Measurements from ENCODE around the gene TUSC2. TPM values are rescaled to one million over a fixed set of nuclear protein-coding genes. Genes with fewer than 3 reads are reported as not detected.
A peak's percentile ranks its signal among the peaks of the same experiment; 100 is the strongest.

The TUSC2 gene
- total RNA-seq, 1 experiment from 2014 or later = 34.0 TPM

DNA sequence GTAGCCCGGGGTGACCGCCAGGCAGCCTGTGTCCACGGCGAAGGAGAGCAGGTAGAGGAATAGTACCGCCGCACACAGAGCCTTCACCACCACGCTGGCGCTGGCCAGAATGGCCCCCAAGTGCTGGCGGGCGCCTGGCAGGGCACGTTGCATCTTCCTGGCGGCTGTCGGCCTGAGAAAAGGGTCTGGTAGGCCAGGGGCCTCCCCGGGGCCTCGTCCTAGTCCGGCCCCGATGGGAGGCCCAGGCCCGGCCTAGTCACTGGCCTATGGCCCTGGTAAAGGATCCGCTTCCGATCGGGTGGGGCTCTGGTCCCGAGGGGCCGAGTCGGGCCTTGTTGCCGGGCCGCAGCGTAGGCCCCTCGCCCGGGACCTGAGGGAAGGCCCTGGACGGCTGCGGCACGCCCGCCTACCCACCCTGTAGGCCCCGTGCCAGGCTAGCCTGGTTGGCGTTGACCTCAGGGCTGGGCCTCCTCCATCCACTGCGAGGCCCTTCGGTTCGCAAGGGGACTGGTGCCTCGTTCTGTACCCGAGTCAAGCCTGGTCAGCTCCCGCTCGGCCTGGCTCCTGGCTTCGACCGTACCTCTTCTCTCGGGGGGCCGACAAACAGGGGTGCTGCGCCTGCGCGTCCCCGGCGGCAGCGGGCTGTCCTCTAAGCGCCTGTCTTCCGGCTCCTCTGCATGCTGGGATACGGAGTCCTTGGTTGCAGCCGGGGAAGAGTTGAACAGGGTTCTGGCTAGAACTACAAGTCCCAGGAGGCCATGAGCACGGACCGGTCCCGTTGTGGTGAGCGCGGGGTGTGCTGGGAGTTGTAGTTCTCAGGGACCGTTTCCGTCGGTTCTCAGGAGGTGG lies 31.1 kb upstream of the TUSC2 start, which contains the start of gene TMEM115:
Gene TMEM115, minus strand, starts transcription at position 611 of the 849 bp plus-strand sequence. Its CDS starts 458 bp downstream, at position 153.
- intact Hi-C loops (cut with micrococcal nuclease) = loop anchor here (1.0 to 10.0 kb wide), 2 partner anchors 8 to 1026 kb away; partner anchors contain the start of gene MANF
- H3K9me2 ChIP-seq (ENCODE audit: insufficient read depth) = no peaks in the 10 kb centered on the region
- RAD21 ChIA-PET (ENCODE audit: low non-redundant PET in 1 of 2, low total read pairs in 2 of 2, uncharacterized antibody in 2 of 2, unreplicated experiment in 2 of 2) = no interaction called here

More for the DNA sequence above, 31.1 kb upstream of the TUSC2 start, which contains the start of gene TMEM115:
- peak within 1 kb of the TSS; percentile 57 for H2AFZ ChIP-seq (ENCODE audit: low read depth, low read length, poor library complexity, severe bottlenecking)
- H3K9me3 ChIP-seq (ENCODE audit: control insufficient read depth in 1 of 2, insufficient read depth in 1 of 2, low read depth in 1 of 2, low read length in 2 of 2) = no peaks in the 10 kb centered on the region
- peak; percentile 99 for ATAC-seq
- ChIA-PET POLR2A (interaction anchor here (0.5 to 0.6 kb wide), 2 partner anchors 9 kb away, joined by 3 read pairs; partner anchors contain the start of genes CYB561D2 and NPRL2), CTCF (no interaction called here)
- H3K79me2 ChIP-seq (ENCODE audit: insufficient read depth, low read length) = peaks cover 41% of the 10 kb centered on the region
- H3K27ac ChIP-seq (ENCODE audit: low read depth, low read length) = peak within 1 kb of the TSS; percentile 82
- peak; percentile 96 for DNase-seq (ENCODE audit: low read depth, low spot score)
- H3K4me1 ChIP-seq (ENCODE audit: control insufficient read depth in 1 of 2, insufficient read depth in 2 of 2, low read length in 2 of 2) = peaks cover 9 to 36% of the 10 kb centered on the region in 2 experiments; a peak in 3 of 4 replicates
- H4K20me1 ChIP-seq (ENCODE audit: insufficient read depth) = no peaks in the 10 kb centered on the region
- BruUV-seq (replicated peaks) = TSS peak; percentile 60
- peaks cover 9 to 17% of the 10 kb centered on the region in 2 experiments; a peak in 3 of 4 replicates for H3K36me3 ChIP-seq (ENCODE audit: control insufficient read depth in 1 of 2, insufficient read depth in 2 of 2, low read length in 2 of 2)
- H3K27me3 ChIP-seq (ENCODE audit: insufficient read depth, low read length) = no peaks in the 10 kb centered on the region
- peak within 1 kb of the TSS; percentile 83 to 87 for H3K4me3 ChIP-seq (replicated peaks in 1 of 2; ENCODE audit: low read depth in 1 of 2, low read length in 2 of 2)
- peak within 1 kb of the TSS; percentile 91 for H3K9ac ChIP-seq (ENCODE audit: low read length)
- TF ChIP-seq EZH2phosphoT487 (IDR thresholded peaks at IDR 0.05; ENCODE audit: borderline replicate concordance) (no peak), ZFX (IDR thresholded peaks at IDR 0.05) (peak; percentile 100), SIN3A (IDR thresholded peaks at IDR 0.05; ENCODE audit: low read depth) (no peak), YY1 (IDR thresholded peaks at IDR 0.05; ENCODE audit: extremely low read depth, insufficient replicate concordance, low read depth, low read length) (peak; percentile 78), ELF1 (IDR thresholded peaks at IDR 0.05; ENCODE audit: borderline replicate concordance, low read depth) (no peak), POLR2AphosphoS5 (IDR thresholded peaks at IDR 0.05; ENCODE audit: low read depth, low read length) (peak; percentile 77), JUND (IDR thresholded peaks at IDR 0.05) (no peak), EZH2 (IDR thresholded peaks at IDR 0.05) (no peak), ZNF274 (IDR thresholded peaks at IDR 0.05; ENCODE audit: low read depth, low read length) (no peak), SRF (IDR thresholded peaks at IDR 0.05; ENCODE audit: low read depth) (no peak), TCF7L2 (IDR thresholded peaks at IDR 0.05; ENCODE audit: borderline replicate concordance, extremely low read depth, insufficient read depth, insufficient read length) (peak; percentile 34)
- TF ChIP-seq, protein P1, sequence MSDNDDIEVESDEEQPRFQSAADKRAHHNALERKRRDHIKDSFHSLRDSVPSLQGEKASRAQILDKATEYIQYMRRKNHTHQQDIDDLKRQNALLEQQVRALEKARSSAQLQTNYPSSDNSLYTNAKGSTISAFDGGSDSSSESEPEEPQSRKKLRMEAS (IDR thresholded peaks at IDR 0.05) = no peak
- TF ChIP-seq, protein P2, sequence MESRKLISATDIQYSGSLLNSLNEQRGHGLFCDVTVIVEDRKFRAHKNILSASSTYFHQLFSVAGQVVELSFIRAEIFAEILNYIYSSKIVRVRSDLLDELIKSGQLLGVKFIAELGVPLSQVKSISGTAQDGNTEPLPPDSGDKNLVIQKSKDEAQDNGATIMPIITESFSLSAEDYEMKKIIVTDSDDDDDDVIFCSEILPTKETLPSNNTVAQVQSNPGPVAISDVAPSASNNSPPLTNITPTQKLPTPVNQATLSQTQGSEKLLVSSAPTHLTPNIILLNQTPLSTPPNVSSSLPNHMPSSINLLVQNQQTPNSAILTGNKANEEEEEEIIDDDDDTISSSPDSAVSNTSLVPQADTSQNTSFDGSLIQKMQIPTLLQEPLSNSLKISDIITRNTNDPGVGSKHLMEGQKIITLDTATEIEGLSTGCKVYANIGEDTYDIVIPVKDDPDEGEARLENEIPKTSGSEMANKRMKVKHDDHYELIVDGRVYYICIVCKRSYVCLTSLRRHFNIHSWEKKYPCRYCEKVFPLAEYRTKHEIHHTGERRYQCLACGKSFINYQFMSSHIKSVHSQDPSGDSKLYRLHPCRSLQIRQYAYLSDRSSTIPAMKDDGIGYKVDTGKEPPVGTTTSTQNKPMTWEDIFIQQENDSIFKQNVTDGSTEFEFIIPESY (IDR thresholded peaks at IDR 0.05; ENCODE audit: extremely low read depth, insufficient replicate concordance, low read length) = peak; percentile 42
- TF ChIP-seq, protein P3, sequence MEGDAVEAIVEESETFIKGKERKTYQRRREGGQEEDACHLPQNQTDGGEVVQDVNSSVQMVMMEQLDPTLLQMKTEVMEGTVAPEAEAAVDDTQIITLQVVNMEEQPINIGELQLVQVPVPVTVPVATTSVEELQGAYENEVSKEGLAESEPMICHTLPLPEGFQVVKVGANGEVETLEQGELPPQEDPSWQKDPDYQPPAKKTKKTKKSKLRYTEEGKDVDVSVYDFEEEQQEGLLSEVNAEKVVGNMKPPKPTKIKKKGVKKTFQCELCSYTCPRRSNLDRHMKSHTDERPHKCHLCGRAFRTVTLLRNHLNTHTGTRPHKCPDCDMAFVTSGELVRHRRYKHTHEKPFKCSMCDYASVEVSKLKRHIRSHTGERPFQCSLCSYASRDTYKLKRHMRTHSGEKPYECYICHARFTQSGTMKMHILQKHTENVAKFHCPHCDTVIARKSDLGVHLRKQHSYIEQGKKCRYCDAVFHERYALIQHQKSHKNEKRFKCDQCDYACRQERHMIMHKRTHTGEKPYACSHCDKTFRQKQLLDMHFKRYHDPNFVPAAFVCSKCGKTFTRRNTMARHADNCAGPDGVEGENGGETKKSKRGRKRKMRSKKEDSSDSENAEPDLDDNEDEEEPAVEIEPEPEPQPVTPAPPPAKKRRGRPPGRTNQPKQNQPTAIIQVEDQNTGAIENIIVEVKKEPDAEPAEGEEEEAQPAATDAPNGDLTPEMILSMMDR (IDR thresholded peaks at IDR 0.05 in 2 of 3, conservative IDR thresholded peaks at IDR 0.05 in 1 of 3; ENCODE audit: borderline replicate concordance in 1 of 3, insufficient read depth in 1 of 3, low read depth in 2 of 3, low read length in 2 of 3) = no peak
- peak within 1 kb of the TSS; percentile 89 for H3K4me2 ChIP-seq (ENCODE audit: low read length)
